ENCODE measurements around the gene C1orf210.
A peak's percentile ranks its signal among the peaks of the same experiment; 100 is the strongest.

The C1orf210 gene

GRCh38 chr1:43293176-43293575 is 7.8 kb upstream of the C1orf210 start:
- no peak for DNase-seq

GRCh38 chr1:43292679-43293078 is 7.3 kb upstream of the C1orf210 start:
- DNase-seq = no peak

- no peak for DNase-seq
These were observed 6.8 kb upstream of the C1orf210 start for GRCh38 chr1:43292216-43292615.

- no peak for DNase-seq
These were observed 3.7 kb upstream of the C1orf210 start for GRCh38 chr1:43288785-43289706.

- no peak for DNase-seq
These were observed 2.8 kb upstream of the C1orf210 start for GRCh38 chr1:43288058-43288784.

- no peak for DNase-seq
These were observed 1.2 kb upstream of the C1orf210 start for GRCh38 chr1:43286533-43286932.

GRCh38 chr1:43286115-43286514 is 734 bp upstream of the C1orf210 start:
- no peak for DNase-seq

- DNase-seq = no peak
These were observed 753 bp downstream of the C1orf210 start for GRCh38 chr1:43284546-43285110.

GRCh38 chr1:43284065-43284464 is 1.3 kb downstream of the C1orf210 start:
- DNase-seq = no peak

- DNase-seq = no peak
These were observed 2.9 kb downstream of the C1orf210 start for GRCh38 chr1:43282220-43283195.

- DNase-seq = no peak
These were observed 4.7 kb downstream of the C1orf210 start for GRCh38 chr1:43280692-43281091.

GRCh38 chr1:43279666-43280065 is 5.7 kb downstream of the C1orf210 start:
- DNase-seq = no peak

GRCh38 chr1:43279161-43279560 is 6.2 kb downstream of the C1orf210 start:
- DNase-seq = no peak

GRCh38 chr1:43277116-43277876 is 8.1 kb downstream of the C1orf210 start:
- DNase-seq = no peak

- no peak for DNase-seq
These were observed 8.7 kb downstream of the C1orf210 start for GRCh38 chr1:43276673-43277072.

GRCh38 chr1:43275826-43276620 is 9.4 kb downstream of the C1orf210 start:
- no peak for DNase-seq

- DNase-seq = no peak
These were observed 10.6 kb downstream of the C1orf210 start for GRCh38 chr1:43274804-43275180.

- DNase-seq = peak; percentile 28 to 36
These were observed 11.1 kb downstream of the C1orf210 start for GRCh38 chr1:43274125-43274803.

GRCh38 chr1:43273708-43274107 is 11.7 kb downstream of the C1orf210 start:
- no peak for DNase-seq

All from stimulated activated CD4-positive, alpha-beta T cell treated with anti-CD3 and anti-CD28 coated beads, Interleukin-2, amount 100 ng/mL, for 24 hours (primary cell).